WTC11 (cell line): ENCODE measurements around the gene INCA1. TPM values are rescaled to one million over a fixed set of nuclear protein-coding genes. Genes with fewer than 3 reads are reported as not detected.

ENCODE experiments used
- ATAC-seq: fragments of 200-7000 bp; cut with Tn5 transposase; 2 replicates; pipeline ENCODE4 v1.10.0; 2021; ENCODE audit warnings: mild to moderate bottlenecking, moderate library complexity
- CTCF ChIA-PET: fragments of 300-600 bp; sonication (Branson Sonifier 250); formaldehyde crosslinking; loops from one replicate; lab custom pipeline; 2021; ENCODE audit warnings: antibody characterized with exemption; lab: Charles Lee
- POLR2A ChIA-PET: fragments of 350-600 bp; sonication (Branson Sonifier 250); formaldehyde crosslinking; loops from one replicate; lab custom pipeline; 2021; ENCODE audit warnings: antibody characterized with exemption; lab: Charles Lee
- DNase-seq: peaks from one replicate; pipeline ENCODE4 v3.0.0; 2021; ENCODE audit warnings: low spot score
- H3K27ac Mint-ChIP-seq: 2 replicates; pipeline ENCODE4 v1.8.0; 2021; ENCODE audit warnings: mixed read lengths
- H3K27me3 Mint-ChIP-seq: 2 replicates; pipeline ENCODE4 v1.8.0; 2021; ENCODE audit warnings: low read depth, mild to moderate bottlenecking, moderate library complexity, mixed read lengths
- H3K36me3 Mint-ChIP-seq: 2 replicates; pipeline ENCODE4 v1.8.0; 2021; ENCODE audit warnings: mixed read lengths
- H3K4me1 Mint-ChIP-seq: 2 replicates; pipeline ENCODE4 v1.8.0; 2022; ENCODE audit warnings: mixed read lengths
- H3K4me3 Mint-ChIP-seq: 2 replicates; pipeline ENCODE4 v1.8.0; 2021; ENCODE audit warnings: mild to moderate bottlenecking, moderate library complexity, mixed read lengths
- H3K9me3 Mint-ChIP-seq: 2 replicates; pipeline ENCODE4 v1.8.0; 2021; ENCODE audit warnings: mixed read lengths
- ARID4B ChIP-seq: sonication (generic); formaldehyde crosslinking; IDR thresholded peaks from 2 replicates; pipeline ENCODE4 v1.8.0; 2023; ENCODE audit warnings: missing genetic modification reagents, mild to moderate bottlenecking, borderline replicate concordance
- ATF3 ChIP-seq: sonication (generic); formaldehyde crosslinking; conservative IDR thresholded peaks from 2 replicates; pipeline ENCODE4 v1.8.1; 2022; ENCODE audit warnings: mild to moderate bottlenecking, missing genetic modification reagents
- E2F5 ChIP-seq: sonication (generic); formaldehyde crosslinking; IDR thresholded peaks from 2 replicates; pipeline ENCODE4 v1.8.1; 2022; ENCODE audit warnings: mild to moderate bottlenecking, moderate library complexity, missing genetic modification reagents
- ELF4 ChIP-seq: sonication (generic); formaldehyde crosslinking; IDR thresholded peaks from 2 replicates; pipeline ENCODE4 v1.8.1; 2022; ENCODE audit warnings: low read depth, mild to moderate bottlenecking, moderate library complexity, missing genetic modification reagents
- FOXP1 ChIP-seq: sonication (generic); formaldehyde crosslinking; IDR thresholded peaks from 2 replicates; pipeline ENCODE4 v1.8.0; 2022; ENCODE audit warnings: missing genetic modification reagents, mild to moderate bottlenecking, moderate library complexity, borderline replicate concordance
- GTF2I ChIP-seq: fragments of 250-450 bp; sonication (Bioruptor Pico); conservative IDR thresholded peaks from 2 replicates; pipeline ENCODE4 v1.4.0; 2021; ENCODE audit warnings: mild to moderate bottlenecking
- NFYB ChIP-seq: sonication (generic); formaldehyde crosslinking; conservative IDR thresholded peaks from 2 replicates; pipeline ENCODE4 v1.8.0; 2022; ENCODE audit warnings: low read depth, missing genetic modification reagents
- NR2C2 ChIP-seq: sonication (generic); formaldehyde crosslinking; IDR thresholded peaks from 2 replicates; pipeline ENCODE4 v1.8.0; 2022; ENCODE audit warnings: mild to moderate bottlenecking, missing genetic modification reagents
- PRDM15 ChIP-seq: sonication (generic); formaldehyde crosslinking; IDR thresholded peaks from 2 replicates; pipeline ENCODE4 v1.8.0; 2022; ENCODE audit warnings: missing genetic modification reagents
- PREB ChIP-seq: sonication (generic); formaldehyde crosslinking; IDR thresholded peaks from 2 replicates; pipeline ENCODE4 v1.8.1; 2022; ENCODE audit warnings: mild to moderate bottlenecking, missing genetic modification reagents, moderate library complexity, borderline replicate concordance
- PRRX2 ChIP-seq: fragments of 250-450 bp; sonication (Bioruptor Pico); IDR thresholded peaks from 2 replicates; pipeline ENCODE4 v1.8.0; 2021; ENCODE audit warnings: mild to moderate bottlenecking
- SMAD4 ChIP-seq: sonication (generic); formaldehyde crosslinking; IDR thresholded peaks from 2 replicates; pipeline ENCODE4 v1.8.0; 2022; ENCODE audit warnings: mild to moderate bottlenecking, missing genetic modification reagents
- TCF7 ChIP-seq: sonication (generic); formaldehyde crosslinking; IDR thresholded peaks from 2 replicates; pipeline ENCODE4 v1.8.0; 2022; ENCODE audit warnings: mild to moderate bottlenecking, low read depth, missing genetic modification reagents, moderate library complexity
- TP53 ChIP-seq: sonication (generic); formaldehyde crosslinking; IDR thresholded peaks from 2 replicates; pipeline ENCODE4 v1.8.1; 2023; ENCODE audit warnings: mild to moderate bottlenecking, missing genetic modification reagents
- ZBTB43 ChIP-seq: sonication (generic); formaldehyde crosslinking; IDR thresholded peaks from 2 replicates; pipeline ENCODE4 v1.8.1; 2023; ENCODE audit warnings: mild to moderate bottlenecking, missing genetic modification reagents
- ZNF263 ChIP-seq: sonication (generic); formaldehyde crosslinking; IDR thresholded peaks from 2 replicates; pipeline ENCODE4 v1.8.1; 2022; ENCODE audit warnings: low read depth, mild to moderate bottlenecking, moderate library complexity, missing genetic modification reagents
- ZNF281 ChIP-seq: sonication (generic); formaldehyde crosslinking; IDR thresholded peaks from 2 replicates; pipeline ENCODE4 v1.8.0; 2023; ENCODE audit warnings: mild to moderate bottlenecking, missing genetic modification reagents
- ZNF317 ChIP-seq: sonication (generic); formaldehyde crosslinking; IDR thresholded peaks from 2 replicates; pipeline ENCODE4 v1.8.1; 2023; ENCODE audit warnings: low read depth, mild to moderate bottlenecking, moderate library complexity, missing genetic modification reagents, borderline replicate concordance
- total RNA-seq: library from RNA; stranded (reverse); gene quantifications from 3 replicates; pipeline ENCODE4 v1.2.3, GENCODE V29; 2021
- TF ChIP-seq, protein P1 (sequence below): sonication (generic); formaldehyde crosslinking; IDR thresholded peaks from 2 replicates; pipeline ENCODE4 v1.8.1; 2022; ENCODE audit warnings: low read depth, missing genetic modification reagents, borderline replicate concordance
- TF ChIP-seq, protein P2 (sequence below): sonication (generic); formaldehyde crosslinking; IDR thresholded peaks from 2 replicates; pipeline ENCODE4 v1.8.0; 2022; ENCODE audit warnings: mild to moderate bottlenecking, missing genetic modification reagents

Gene INCA1
- total RNA-seq, 1 experiment from 2014 or later, result 0.61 TPM

DNA sequence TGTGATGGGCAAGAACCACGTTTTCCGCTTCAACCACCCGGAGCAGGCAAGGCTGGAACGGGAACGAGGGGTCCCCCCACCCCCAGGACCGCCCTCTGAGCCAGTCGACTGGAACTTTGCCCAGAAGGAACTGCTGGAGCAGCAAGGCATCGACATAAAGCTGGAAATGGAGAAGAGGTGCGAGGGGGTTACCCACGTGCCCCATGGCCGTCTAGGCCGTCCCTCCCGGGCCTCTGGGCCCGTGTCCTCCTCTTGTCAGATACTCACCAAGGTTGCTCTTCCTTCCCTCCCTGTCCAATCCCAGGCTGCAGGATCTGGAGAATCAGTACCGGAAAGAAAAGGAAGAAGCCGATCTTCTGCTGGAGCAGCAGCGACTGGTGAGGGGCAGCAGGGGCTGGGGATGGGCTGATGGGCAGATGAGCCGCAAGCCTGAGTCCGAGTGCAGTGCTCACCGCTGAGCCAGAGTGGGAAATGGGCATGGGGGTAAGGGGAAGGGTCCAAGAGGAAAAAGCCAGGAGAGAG lies 23.2 kb upstream of the INCA1 start:
- DNase-seq (no peak), ATAC-seq (no peak)
- Mint-ChIP-seq H3K36me3 (peaks cover 43% of the 10 kb centered on the region), H3K27me3 (no peaks in the 10 kb centered on the region), H3K9me3 (no peaks in the 10 kb centered on the region), H3K27ac (no peak overlapping the region), H3K4me1 (no peaks in the 10 kb centered on the region), H3K4me3 (no peak overlapping the region)
- ChIA-PET POLR2A (no interaction called here), CTCF (no interaction called here)
- no peak for TF ChIP-seq GTF2I (CRISPR knock-in tag)
- no peak for TF ChIP-seq TCF7 (CRISPR knock-in tag)
- TF ChIP-seq, protein P1, sequence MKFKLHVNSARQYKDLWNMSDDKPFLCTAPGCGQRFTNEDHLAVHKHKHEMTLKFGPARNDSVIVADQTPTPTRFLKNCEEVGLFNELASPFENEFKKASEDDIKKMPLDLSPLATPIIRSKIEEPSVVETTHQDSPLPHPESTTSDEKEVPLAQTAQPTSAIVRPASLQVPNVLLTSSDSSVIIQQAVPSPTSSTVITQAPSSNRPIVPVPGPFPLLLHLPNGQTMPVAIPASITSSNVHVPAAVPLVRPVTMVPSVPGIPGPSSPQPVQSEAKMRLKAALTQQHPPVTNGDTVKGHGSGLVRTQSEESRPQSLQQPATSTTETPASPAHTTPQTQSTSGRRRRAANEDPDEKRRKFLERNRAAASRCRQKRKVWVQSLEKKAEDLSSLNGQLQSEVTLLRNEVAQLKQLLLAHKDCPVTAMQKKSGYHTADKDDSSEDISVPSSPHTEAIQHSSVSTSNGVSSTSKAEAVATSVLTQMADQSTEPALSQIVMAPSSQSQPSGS (CRISPR knock-in tag), result no peak
- TF ChIP-seq ELF4 (CRISPR knock-in tag), result no peak
- no peak for TF ChIP-seq ATF3
- no peak for TF ChIP-seq NFYB (CRISPR knock-in tag)
- TF ChIP-seq TP53 (CRISPR knock-in tag), result no peak
- TF ChIP-seq ZNF281, result no peak
- no peak for TF ChIP-seq ZBTB43 (CRISPR knock-in tag)
- TF ChIP-seq PRDM15 (CRISPR knock-in tag), result no peak
- TF ChIP-seq FOXP1 (CRISPR knock-in tag), result no peak
- TF ChIP-seq ZNF263, result no peak
- no peak for TF ChIP-seq NR2C2 (CRISPR knock-in tag)
- TF ChIP-seq, protein P2, sequence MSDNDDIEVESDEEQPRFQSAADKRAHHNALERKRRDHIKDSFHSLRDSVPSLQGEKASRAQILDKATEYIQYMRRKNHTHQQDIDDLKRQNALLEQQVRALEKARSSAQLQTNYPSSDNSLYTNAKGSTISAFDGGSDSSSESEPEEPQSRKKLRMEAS (CRISPR knock-in tag), result no peak
- TF ChIP-seq ZNF317 (CRISPR knock-in tag), result no peak
- TF ChIP-seq SMAD4 (CRISPR knock-in tag), result no peak
- TF ChIP-seq ARID4B (CRISPR knock-in tag), result no peak
- no peak for TF ChIP-seq PREB
- no peak for TF ChIP-seq E2F5 (CRISPR knock-in tag)
- no peak for TF ChIP-seq PRRX2
